ENCODE data around the gene MAL.
"Not testable (repeated sequence)": the region's sequence is repeated elsewhere in the genome, so short reads cannot be mapped to it uniquely, and the experiment has no call there.

Gene MAL

DNA sequence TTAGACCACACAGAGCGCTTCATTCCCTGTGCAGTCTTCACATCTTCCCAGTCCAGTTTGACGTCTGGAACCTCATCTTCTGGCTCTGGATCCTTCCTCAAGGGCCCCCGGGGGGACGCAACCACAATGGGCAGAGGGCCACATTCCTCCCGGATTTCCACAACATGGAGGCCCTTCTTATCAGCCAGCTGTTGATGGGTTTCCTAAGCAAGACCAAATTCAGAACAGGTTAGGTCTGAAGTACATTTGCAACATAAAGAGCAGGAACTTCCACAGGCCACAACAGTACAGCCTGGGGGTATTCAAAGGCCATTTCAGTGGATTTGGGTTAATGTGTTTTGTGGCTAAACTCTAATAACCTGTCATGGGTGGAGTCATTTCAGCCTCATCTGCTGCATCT lies 61.9 kb downstream of the MAL start:
- no peaks in the 10 kb centered on the region for H3K4me1 ChIP-seq (ENCODE audit: insufficient read depth, low read length, poor library complexity, severe bottlenecking)
- H3K9me2 ChIP-seq (replicated peaks; ENCODE audit: low read depth, low read length): no peaks in the 10 kb centered on the region
- no peaks in the 10 kb centered on the region for H3K27me3 ChIP-seq (ENCODE audit: insufficient read depth, low read length, poor library complexity, severe bottlenecking)
- H3K4me2 ChIP-seq (ENCODE audit: low read depth, low read length, poor library complexity, severe bottlenecking): no peak overlapping the region
- no peaks in the 10 kb centered on the region for H3F3A ChIP-seq (ENCODE audit: low read depth)
- H3K36me3 ChIP-seq (ENCODE audit: insufficient read depth, low read length): peaks cover 66% of the 10 kb centered on the region
- H3K9me3 ChIP-seq (ENCODE audit: insufficient read depth, low read depth, low read length): no peaks in the 10 kb centered on the region
- H4K20me1 ChIP-seq (ENCODE audit: insufficient read depth, low read length, poor library complexity, severe bottlenecking): no peaks in the 10 kb centered on the region
- H3K79me2 ChIP-seq (ENCODE audit: insufficient read depth, low read length): no peaks in the 10 kb centered on the region
- TF ChIP-seq, protein P1, sequence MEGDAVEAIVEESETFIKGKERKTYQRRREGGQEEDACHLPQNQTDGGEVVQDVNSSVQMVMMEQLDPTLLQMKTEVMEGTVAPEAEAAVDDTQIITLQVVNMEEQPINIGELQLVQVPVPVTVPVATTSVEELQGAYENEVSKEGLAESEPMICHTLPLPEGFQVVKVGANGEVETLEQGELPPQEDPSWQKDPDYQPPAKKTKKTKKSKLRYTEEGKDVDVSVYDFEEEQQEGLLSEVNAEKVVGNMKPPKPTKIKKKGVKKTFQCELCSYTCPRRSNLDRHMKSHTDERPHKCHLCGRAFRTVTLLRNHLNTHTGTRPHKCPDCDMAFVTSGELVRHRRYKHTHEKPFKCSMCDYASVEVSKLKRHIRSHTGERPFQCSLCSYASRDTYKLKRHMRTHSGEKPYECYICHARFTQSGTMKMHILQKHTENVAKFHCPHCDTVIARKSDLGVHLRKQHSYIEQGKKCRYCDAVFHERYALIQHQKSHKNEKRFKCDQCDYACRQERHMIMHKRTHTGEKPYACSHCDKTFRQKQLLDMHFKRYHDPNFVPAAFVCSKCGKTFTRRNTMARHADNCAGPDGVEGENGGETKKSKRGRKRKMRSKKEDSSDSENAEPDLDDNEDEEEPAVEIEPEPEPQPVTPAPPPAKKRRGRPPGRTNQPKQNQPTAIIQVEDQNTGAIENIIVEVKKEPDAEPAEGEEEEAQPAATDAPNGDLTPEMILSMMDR (conservative IDR thresholded peaks at IDR 0.05; ENCODE audit: low read length): no peak
- TF ChIP-seq EZH2phosphoT487 (IDR thresholded peaks at IDR 0.05; ENCODE audit: borderline replicate concordance): no peak
- H2AFZ ChIP-seq (ENCODE audit: low read length): no peak overlapping the region
- no peak overlapping the region for H3K9ac ChIP-seq (ENCODE audit: low read depth, low read length, poor library complexity, severe bottlenecking)
- no peak overlapping the region for H3K4me3 ChIP-seq (ENCODE audit: low read length, poor library complexity, severe bottlenecking)

DNA sequence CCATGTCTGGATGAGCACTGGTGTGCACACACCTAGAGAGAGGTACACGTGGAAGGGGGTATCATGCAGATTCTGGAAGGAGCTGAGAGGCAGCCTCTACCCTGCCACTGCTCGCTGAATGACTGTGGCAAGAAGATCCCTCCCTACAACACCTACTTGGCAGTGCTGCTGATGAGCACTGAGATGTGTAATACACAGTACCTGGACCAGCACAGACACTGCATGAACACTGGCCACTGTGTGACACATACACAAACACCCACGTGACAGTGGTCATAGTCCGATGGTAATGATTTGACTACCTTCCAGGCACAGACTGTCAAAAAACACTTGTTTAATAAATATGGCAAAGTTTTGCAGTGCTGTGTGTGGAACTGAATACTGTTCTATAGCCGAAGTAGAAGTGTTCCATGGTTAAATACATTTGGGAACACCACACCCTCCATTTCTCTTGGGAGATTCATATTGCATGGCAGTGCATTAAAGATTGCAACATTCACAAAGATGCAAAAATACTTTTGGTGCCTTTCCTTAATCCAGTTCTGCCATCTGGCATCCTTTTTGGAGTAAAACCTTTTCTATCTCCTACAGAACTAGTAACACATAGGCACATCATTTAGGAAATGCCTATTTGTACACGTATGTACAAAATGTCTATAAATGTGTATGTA lies 66.5 kb downstream of the MAL start:
- H3K36me3 ChIP-seq (ENCODE audit: insufficient read depth, low read length): peaks cover 51% of the 10 kb centered on the region
- no peaks in the 10 kb centered on the region for H3K27me3 ChIP-seq (ENCODE audit: insufficient read depth, low read length, poor library complexity, severe bottlenecking)
- H3F3A ChIP-seq (ENCODE audit: low read depth): no peaks in the 10 kb centered on the region
- no peaks in the 10 kb centered on the region for H3K9me2 ChIP-seq (replicated peaks; ENCODE audit: low read depth, low read length)
- no peak overlapping the region for H3K4me2 ChIP-seq (ENCODE audit: low read depth, low read length, poor library complexity, severe bottlenecking)
- H2AFZ ChIP-seq (ENCODE audit: low read length): no peak overlapping the region
- no peaks in the 10 kb centered on the region for H3K9me3 ChIP-seq (ENCODE audit: insufficient read depth, low read depth, low read length)
- no peaks in the 10 kb centered on the region for H3K4me1 ChIP-seq (ENCODE audit: insufficient read depth, low read length, poor library complexity, severe bottlenecking)
- H3K4me3 ChIP-seq (ENCODE audit: low read length, poor library complexity, severe bottlenecking): no peak overlapping the region
- TF ChIP-seq, protein P1 (conservative IDR thresholded peaks at IDR 0.05; ENCODE audit: low read length): no peak
- no peak for TF ChIP-seq EZH2phosphoT487 (IDR thresholded peaks at IDR 0.05; ENCODE audit: borderline replicate concordance)
- no peaks in the 10 kb centered on the region for H4K20me1 ChIP-seq (ENCODE audit: insufficient read depth, low read length, poor library complexity, severe bottlenecking)
- H3K79me2 ChIP-seq (ENCODE audit: insufficient read depth, low read length): no peaks in the 10 kb centered on the region
- H3K9ac ChIP-seq (ENCODE audit: low read depth, low read length, poor library complexity, severe bottlenecking): no peak overlapping the region

DNA sequence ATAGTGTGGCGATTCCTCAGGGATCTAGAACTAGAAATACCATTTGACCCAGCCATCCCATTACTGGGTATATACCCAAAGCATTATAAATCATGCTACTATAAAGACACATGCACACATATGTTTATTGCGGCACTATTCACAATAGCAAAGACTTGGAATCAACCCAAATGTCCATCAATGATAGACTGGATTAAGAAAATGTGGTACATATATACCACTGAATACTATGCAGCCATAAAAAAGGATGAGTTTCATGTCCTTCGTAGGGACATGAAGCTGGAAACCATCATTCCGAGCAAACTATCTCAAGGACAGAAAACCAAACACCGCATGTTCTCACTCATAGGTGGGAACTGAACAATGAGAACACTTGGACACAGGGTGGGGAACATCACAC lies 72.8 kb downstream of the MAL start:
- H3K4me2 ChIP-seq (ENCODE audit: low read depth, low read length, poor library complexity, severe bottlenecking); H2AFZ ChIP-seq (ENCODE audit: low read length); H3K79me2 ChIP-seq (ENCODE audit: insufficient read depth, low read length); H4K20me1 ChIP-seq (ENCODE audit: insufficient read depth, low read length, poor library complexity, severe bottlenecking); H3K4me3 ChIP-seq (ENCODE audit: low read length, poor library complexity, severe bottlenecking); H3K9ac ChIP-seq (ENCODE audit: low read depth, low read length, poor library complexity, severe bottlenecking); H3K27me3 ChIP-seq (ENCODE audit: insufficient read depth, low read length, poor library complexity, severe bottlenecking); H3K4me1 ChIP-seq (ENCODE audit: insufficient read depth, low read length, poor library complexity, severe bottlenecking); H3K9me2 ChIP-seq (replicated peaks; ENCODE audit: low read depth, low read length); H3K9me3 ChIP-seq (ENCODE audit: insufficient read depth, low read depth, low read length); H3F3A ChIP-seq (ENCODE audit: low read depth): not testable (repeated sequence)
- H3K36me3 ChIP-seq (ENCODE audit: insufficient read depth, low read length): peaks cover 43% of the 10 kb centered on the region

DNA sequence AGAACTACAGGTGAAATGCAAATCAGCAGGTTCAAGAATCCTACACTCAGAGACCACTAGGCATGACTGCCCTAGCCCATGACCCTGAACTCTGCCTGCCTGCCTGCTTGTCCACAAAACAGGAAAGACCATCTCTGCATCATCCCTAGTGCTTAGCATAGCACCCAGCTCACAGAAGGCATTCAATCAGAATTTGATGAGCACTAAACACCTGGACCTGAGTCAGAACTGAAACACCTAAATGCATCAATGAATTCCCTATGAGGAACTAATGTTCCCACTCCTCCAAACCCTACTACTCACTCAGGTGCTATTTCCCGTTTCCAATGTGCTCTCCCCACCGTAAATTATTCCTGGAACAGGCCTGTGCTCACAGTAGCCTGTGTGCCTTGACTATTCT lies 74.4 kb downstream of the MAL start:
- peaks cover 59% of the 10 kb centered on the region for H3K36me3 ChIP-seq (ENCODE audit: insufficient read depth, low read length)
- H3K9me3 ChIP-seq (ENCODE audit: insufficient read depth, low read depth, low read length): no peaks in the 10 kb centered on the region

More for the DNA sequence above, 74.4 kb downstream of the MAL start:
- Histone ChIP-seq H3K9me2 (replicated peaks; ENCODE audit: low read depth, low read length) (no peaks in the 10 kb centered on the region), H3K4me2 (ENCODE audit: low read depth, low read length, poor library complexity, severe bottlenecking) (no peak overlapping the region), H4K20me1 (ENCODE audit: insufficient read depth, low read length, poor library complexity, severe bottlenecking) (no peaks in the 10 kb centered on the region), H3K79me2 (ENCODE audit: insufficient read depth, low read length) (no peaks in the 10 kb centered on the region), H3F3A (ENCODE audit: low read depth) (no peaks in the 10 kb centered on the region), H3K27me3 (ENCODE audit: insufficient read depth, low read length, poor library complexity, severe bottlenecking) (no peaks in the 10 kb centered on the region), H3K4me1 (ENCODE audit: insufficient read depth, low read length, poor library complexity, severe bottlenecking) (no peaks in the 10 kb centered on the region), H3K9ac (ENCODE audit: low read depth, low read length, poor library complexity, severe bottlenecking) (no peak overlapping the region), H2AFZ (ENCODE audit: low read length) (no peak overlapping the region), H3K4me3 (ENCODE audit: low read length, poor library complexity, severe bottlenecking) (no peak overlapping the region)
- TF ChIP-seq EZH2phosphoT487 (IDR thresholded peaks at IDR 0.05; ENCODE audit: borderline replicate concordance): no peak
- TF ChIP-seq, protein P1 (conservative IDR thresholded peaks at IDR 0.05; ENCODE audit: low read length): no peak
